Measurements from ENCODE around the gene NAPEPLD.
"Not testable (repeated sequence)": the region's sequence is repeated elsewhere in the genome, so short reads cannot be mapped to it uniquely, and the experiment has no call there.

Gene NAPEPLD

DNA sequence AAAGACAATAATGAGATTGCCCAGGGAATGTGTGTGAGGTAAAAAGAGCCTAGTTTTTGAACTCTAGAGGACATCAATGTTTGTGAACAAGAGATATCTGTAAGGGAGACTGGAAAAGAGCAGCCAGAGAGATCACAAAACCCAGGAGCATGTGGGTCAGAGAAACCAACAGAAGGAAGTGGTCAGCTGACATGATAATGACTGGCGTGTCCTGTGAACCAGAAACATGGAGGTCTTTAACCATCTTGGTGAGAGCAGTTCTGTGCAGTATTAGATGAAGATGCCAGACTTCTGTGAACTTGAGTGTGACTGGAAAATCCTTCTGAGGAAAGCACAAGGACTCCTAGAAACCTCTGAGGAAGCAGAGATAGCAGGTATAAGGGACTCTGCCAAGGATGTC, 10.2 kb upstream of the NAPEPLD start:
- not testable (repeated sequence) for H3K36me3 ChIP-seq (ENCODE audit: control insufficient read depth in 5 of 5, insufficient read depth in 5 of 5, low read length in 5 of 5); H3K9ac ChIP-seq (ENCODE audit: low read length in 5 of 5); H3K27me3 ChIP-seq (ENCODE audit: control insufficient read depth in 5 of 5, insufficient read depth in 4 of 5, low read length in 5 of 5); H3K9me3 ChIP-seq (ENCODE audit: control insufficient read depth in 5 of 5, low read length in 5 of 5); H3K4me1 ChIP-seq (ENCODE audit: control insufficient read depth in 5 of 5, insufficient read depth in 5 of 5, low read length in 5 of 5); H3K27ac ChIP-seq (ENCODE audit: low read depth, low read length); H3K4me3 ChIP-seq (ENCODE audit: low read depth in 1 of 5, low read length in 5 of 5)

DNA sequence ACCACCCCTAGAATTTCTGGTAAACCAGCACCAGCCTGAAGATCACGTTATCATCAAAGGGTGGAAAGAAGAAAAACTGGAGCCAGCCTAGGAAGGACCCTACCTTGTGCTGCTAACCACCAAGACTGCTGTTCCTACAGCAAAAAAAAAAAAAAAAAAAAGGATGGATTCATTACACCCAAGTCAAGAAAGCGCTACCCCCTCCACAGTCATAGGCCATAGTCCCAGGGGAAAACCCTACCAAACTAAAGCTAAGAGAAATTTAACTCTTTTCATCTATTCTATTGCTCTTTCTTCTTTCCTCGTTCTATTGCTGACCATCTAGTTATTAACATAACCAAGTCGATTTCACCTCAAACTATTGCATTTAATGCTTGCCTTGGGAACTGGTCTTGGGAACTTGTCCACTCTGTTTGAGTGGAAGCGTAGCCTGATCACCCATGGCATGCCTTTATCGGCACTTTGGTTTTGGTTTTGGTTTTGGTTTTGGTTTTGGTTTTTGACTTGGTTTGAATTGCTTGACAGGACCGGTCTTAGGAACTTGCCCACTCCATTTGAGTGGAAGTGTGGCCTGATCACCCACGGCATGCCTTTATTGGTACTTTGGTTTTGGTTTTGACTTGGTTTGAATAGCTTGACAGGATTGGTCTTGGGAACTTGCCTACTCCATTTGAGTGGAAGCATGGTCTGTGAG, 6.6 kb upstream of the NAPEPLD start:
- not testable (repeated sequence) for H3K9ac ChIP-seq (ENCODE audit: low read length in 5 of 5); H3K4me3 ChIP-seq (ENCODE audit: low read depth in 1 of 5, low read length in 5 of 5); H3K4me1 ChIP-seq (ENCODE audit: control insufficient read depth in 5 of 5, insufficient read depth in 5 of 5, low read length in 5 of 5); H3K27ac ChIP-seq (ENCODE audit: low read depth, low read length); H3K9me3 ChIP-seq (ENCODE audit: control insufficient read depth in 5 of 5, low read length in 5 of 5); H3K36me3 ChIP-seq (ENCODE audit: control insufficient read depth in 5 of 5, insufficient read depth in 5 of 5, low read length in 5 of 5); H3K27me3 ChIP-seq (ENCODE audit: control insufficient read depth in 5 of 5, insufficient read depth in 4 of 5, low read length in 5 of 5)

DNA sequence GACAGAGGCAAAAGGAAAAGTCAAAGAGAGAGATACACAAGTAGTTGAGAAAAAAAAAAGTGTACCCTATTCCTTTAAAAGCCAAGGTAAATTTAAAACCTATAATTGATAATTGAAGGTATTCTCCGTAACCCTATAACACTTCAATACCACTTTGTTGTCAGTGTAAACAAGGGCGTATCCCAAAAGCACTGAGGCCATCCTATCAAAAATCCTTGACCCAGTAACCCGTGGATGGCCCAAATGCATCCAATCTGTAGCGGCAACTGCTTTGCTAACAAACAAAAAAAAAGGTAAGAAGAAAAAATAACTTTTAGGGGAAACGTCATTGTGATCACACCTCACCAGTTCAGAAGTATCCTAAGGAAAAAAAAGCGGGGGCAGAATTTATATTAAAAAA, 5.1 kb upstream of the NAPEPLD start:
- Histone ChIP-seq H3K27me3 (ENCODE audit: control insufficient read depth in 5 of 5, insufficient read depth in 4 of 5, low read length in 5 of 5) (no peaks in the 10 kb centered on the region), H3K36me3 (ENCODE audit: control insufficient read depth in 5 of 5, insufficient read depth in 5 of 5, low read length in 5 of 5) (no peaks in the 10 kb centered on the region), H3K9ac (ENCODE audit: low read length in 5 of 5) (no peak overlapping the region), H3K27ac (ENCODE audit: low read depth, low read length) (no peak overlapping the region), H3K4me3 (ENCODE audit: low read depth in 1 of 5, low read length in 5 of 5) (no peak overlapping the region), H3K9me3 (ENCODE audit: control insufficient read depth in 5 of 5, low read length in 5 of 5) (no peaks in the 10 kb centered on the region), H3K4me1 (ENCODE audit: control insufficient read depth in 5 of 5, insufficient read depth in 5 of 5, low read length in 5 of 5) (peaks cover 0 to 7% (median 3%) of the 10 kb centered on the region in 5 donors)

DNA sequence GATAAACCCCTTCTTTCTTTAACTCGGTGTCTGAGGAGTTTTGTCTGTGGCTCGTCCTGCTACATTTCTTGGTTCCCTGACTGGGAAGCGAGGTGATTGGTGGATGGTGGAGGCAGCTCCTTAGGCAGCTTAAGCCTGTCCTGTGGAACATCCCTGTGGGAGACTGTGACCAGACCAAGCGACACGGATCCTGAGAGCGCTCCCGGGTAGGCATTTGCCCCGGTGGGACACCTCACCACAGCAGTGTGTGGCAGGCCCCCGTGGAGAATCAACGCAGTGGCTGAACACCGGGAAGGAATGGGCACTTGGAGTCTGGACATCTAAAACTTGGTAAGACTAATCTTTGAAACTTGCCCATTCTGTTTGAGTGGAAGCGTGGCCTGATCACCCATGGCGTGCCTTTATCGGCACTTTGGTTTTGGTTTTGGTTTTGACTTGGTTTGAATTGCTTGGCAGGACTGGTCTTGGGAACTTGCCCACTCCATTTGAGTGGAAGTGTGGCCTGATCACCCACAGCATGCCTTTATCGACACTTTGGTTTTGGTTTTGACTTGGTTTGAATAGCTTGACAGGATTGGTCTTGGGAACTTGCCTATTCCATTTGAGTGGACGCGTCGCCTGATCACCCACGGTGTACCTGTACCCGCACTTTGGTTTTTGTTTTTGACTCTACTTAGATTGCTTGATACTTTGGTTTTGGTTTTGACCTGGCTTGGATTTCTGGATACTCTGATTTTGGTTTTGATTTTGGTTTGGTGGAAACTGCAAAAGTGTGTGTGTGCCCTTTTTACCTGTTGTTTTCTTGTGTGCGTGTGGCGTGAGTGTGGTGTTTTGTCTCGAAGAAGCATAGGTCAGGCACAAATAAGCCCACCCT, 4.1 kb upstream of the NAPEPLD start:
- not testable (repeated sequence) for H3K27ac ChIP-seq (ENCODE audit: low read depth, low read length); H3K4me3 ChIP-seq (ENCODE audit: low read depth in 1 of 5, low read length in 5 of 5); H3K36me3 ChIP-seq (ENCODE audit: control insufficient read depth in 5 of 5, insufficient read depth in 5 of 5, low read length in 5 of 5); H3K27me3 ChIP-seq (ENCODE audit: control insufficient read depth in 5 of 5, insufficient read depth in 4 of 5, low read length in 5 of 5); H3K9me3 ChIP-seq (ENCODE audit: control insufficient read depth in 5 of 5, low read length in 5 of 5); H3K9ac ChIP-seq (ENCODE audit: low read length in 5 of 5)
- peaks cover 2 to 14% (median 8%) of the 10 kb centered on the region in 5 donors for H3K4me1 ChIP-seq (ENCODE audit: control insufficient read depth in 5 of 5, insufficient read depth in 5 of 5, low read length in 5 of 5)

DNA sequence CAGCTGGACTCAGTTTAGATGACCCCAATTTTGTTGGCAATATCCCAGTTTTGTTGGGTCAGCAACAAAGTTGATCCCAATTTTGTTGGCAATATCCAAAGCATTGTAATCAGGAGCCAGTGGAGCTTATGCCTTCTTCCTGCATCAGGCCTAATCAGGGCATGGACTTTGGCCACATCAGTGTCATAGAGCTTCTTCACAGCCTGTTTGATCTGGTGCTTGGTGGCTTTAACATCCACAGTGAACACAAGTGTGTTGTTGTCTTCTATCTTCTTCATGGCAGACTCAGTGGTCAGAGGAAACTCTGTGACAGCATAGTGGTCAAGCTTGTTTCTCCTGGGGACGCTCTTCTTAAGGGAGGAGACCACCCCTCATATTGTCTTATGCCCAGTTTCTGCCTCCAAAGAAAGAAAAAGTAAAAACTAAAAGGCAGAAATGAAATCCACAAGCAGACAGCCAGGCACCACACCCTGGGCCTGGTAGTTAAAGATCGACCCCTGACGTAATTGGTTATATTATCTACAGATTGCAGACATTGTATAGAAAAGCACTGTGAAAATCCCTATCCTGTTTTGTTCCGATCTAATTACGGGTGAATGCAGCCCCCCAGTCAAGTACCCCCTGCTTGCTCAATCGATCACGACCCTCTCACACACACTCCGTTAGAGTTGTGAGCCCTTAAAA, 3.2 kb upstream of the NAPEPLD start:
- H3K36me3 ChIP-seq (ENCODE audit: control insufficient read depth in 5 of 5, insufficient read depth in 5 of 5, low read length in 5 of 5); H3K27ac ChIP-seq (ENCODE audit: low read depth, low read length); H3K9ac ChIP-seq (ENCODE audit: low read length in 5 of 5); H3K9me3 ChIP-seq (ENCODE audit: control insufficient read depth in 5 of 5, low read length in 5 of 5); H3K4me3 ChIP-seq (ENCODE audit: low read depth in 1 of 5, low read length in 5 of 5); H3K27me3 ChIP-seq (ENCODE audit: control insufficient read depth in 5 of 5, insufficient read depth in 4 of 5, low read length in 5 of 5): not testable (repeated sequence)
- peaks cover 2 to 22% (median 14%) of the 10 kb centered on the region in 5 donors for H3K4me1 ChIP-seq (ENCODE audit: control insufficient read depth in 5 of 5, insufficient read depth in 5 of 5, low read length in 5 of 5)

DNA sequence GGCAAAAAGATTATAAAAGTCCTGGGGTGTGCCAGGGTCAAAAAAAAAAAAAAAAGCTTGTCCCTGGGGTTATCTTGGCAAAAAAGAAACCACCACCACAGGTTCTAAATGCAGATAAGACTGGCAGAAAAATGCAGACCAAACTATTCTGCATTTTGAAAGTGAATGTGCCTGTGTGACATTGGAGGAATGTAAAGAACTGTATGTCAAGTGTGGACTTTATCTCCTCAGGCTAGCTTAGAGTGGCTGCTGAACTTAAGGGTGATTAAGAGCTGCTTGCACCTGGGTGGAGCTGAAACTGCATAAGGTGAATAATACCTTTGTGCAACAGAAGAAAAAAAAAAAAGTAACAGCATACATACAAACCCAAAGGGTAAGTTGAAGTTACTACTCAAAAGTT, 1.3 kb upstream of the NAPEPLD start:
- Histone ChIP-seq H3K9me3 (ENCODE audit: control insufficient read depth in 5 of 5, low read length in 5 of 5) (no peaks in the 10 kb centered on the region), H3K9ac (ENCODE audit: low read length in 5 of 5) (no peak overlapping the region), H3K36me3 (ENCODE audit: control insufficient read depth in 5 of 5, insufficient read depth in 5 of 5, low read length in 5 of 5) (no peaks in the 10 kb centered on the region), H3K4me1 (ENCODE audit: control insufficient read depth in 5 of 5, insufficient read depth in 5 of 5, low read length in 5 of 5) (peaks cover 2 to 28% (median 22%) of the 10 kb centered on the region in 5 donors), H3K4me3 (ENCODE audit: low read depth in 1 of 5, low read length in 5 of 5) (no peak overlapping the region), H3K27ac (ENCODE audit: low read depth, low read length) (no peak overlapping the region), H3K27me3 (ENCODE audit: control insufficient read depth in 5 of 5, insufficient read depth in 4 of 5, low read length in 5 of 5) (no peaks in the 10 kb centered on the region)

DNA sequence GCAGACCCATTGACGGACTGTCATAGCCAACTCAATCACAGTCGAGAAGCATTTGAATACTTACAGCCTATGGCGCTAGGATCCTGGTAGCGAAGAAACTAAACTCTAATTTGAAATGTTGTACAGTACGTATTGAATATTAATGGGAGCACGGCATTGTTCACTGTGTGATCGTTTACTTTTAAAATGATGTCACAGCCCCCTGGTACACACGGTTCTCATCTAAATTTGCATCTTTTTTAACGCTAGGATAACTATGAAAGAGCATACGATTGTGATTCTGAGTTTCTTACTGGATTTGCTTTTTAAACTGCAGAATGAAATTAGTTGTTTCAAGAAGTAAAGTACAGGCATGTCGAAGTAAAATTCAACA, 895 bp upstream of the NAPEPLD start:
- Histone ChIP-seq H3K27ac (ENCODE audit: low read depth, low read length) (peak overlapping the region; percentile 71), H3K9ac (ENCODE audit: low read length in 5 of 5) (peak overlapping the region in 3 of 5 donors; percentile 84 to 87 (median 87)), H3K4me3 (ENCODE audit: low read depth in 1 of 5, low read length in 5 of 5) (peak overlapping the region; percentile 65 to 84 (median 81)), H3K36me3 (ENCODE audit: control insufficient read depth in 5 of 5, insufficient read depth in 5 of 5, low read length in 5 of 5) (no peaks in the 10 kb centered on the region), H3K4me1 (ENCODE audit: control insufficient read depth in 5 of 5, insufficient read depth in 5 of 5, low read length in 5 of 5) (peaks cover 2 to 28% (median 22%) of the 10 kb centered on the region in 5 donors), H3K27me3 (ENCODE audit: control insufficient read depth in 5 of 5, insufficient read depth in 4 of 5, low read length in 5 of 5) (no peaks in the 10 kb centered on the region), H3K9me3 (ENCODE audit: control insufficient read depth in 5 of 5, low read length in 5 of 5) (no peaks in the 10 kb centered on the region)

DNA sequence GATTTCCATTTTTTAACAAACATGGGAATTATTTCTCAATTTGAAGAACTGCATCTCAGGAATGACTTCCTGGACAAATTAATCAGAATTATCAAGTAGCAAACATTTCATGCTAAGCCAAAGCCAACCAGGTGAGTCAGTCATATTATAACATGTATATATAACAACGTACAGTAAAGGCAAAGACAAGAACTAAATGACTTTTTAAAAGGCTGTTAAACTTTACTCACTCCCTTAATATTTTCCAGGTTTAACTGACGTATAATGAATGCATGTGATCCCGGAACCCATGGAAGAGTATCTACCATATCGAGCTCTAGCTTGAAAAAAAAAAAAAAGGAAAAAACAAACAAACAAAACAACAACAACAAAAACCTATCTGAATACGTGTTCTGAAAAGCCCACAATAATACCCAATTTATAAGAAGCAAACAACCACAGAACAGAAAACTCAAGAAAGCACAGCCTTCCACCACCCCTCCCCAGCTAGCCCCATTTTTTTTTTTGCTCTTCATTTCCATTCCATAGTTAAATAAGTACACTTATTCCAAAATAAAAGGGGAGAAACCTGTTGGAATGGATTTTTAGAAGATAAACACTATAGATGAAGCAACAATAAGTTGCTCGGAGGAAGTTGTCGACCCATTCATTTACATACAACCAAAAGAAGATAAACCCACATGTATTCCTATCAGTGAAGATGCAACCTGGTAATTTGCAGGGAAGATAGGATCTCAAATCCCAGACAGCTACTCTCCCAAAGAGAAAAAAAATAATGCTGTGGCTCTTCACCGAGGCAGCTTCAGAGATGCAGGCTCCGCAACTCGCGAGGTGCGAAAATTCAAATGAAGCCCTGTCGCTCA, 537 bp downstream of the NAPEPLD start:
- Histone ChIP-seq H3K9ac (ENCODE audit: low read length in 5 of 5) (peak overlapping the region; percentile 81 to 92 (median 87)), H3K27ac (ENCODE audit: low read depth, low read length) (peak overlapping the region; percentile 71), H3K36me3 (ENCODE audit: control insufficient read depth in 5 of 5, insufficient read depth in 5 of 5, low read length in 5 of 5) (no peaks in the 10 kb centered on the region), H3K9me3 (ENCODE audit: control insufficient read depth in 5 of 5, low read length in 5 of 5) (no peaks in the 10 kb centered on the region), H3K27me3 (ENCODE audit: control insufficient read depth in 5 of 5, insufficient read depth in 4 of 5, low read length in 5 of 5) (no peaks in the 10 kb centered on the region), H3K4me3 (ENCODE audit: low read depth in 1 of 5, low read length in 5 of 5) (peak overlapping the region; percentile 67 to 94 (median 82)), H3K4me1 (ENCODE audit: control insufficient read depth in 5 of 5, insufficient read depth in 5 of 5, low read length in 5 of 5) (peaks cover 2 to 28% (median 22%) of the 10 kb centered on the region in 5 donors)

DNA sequence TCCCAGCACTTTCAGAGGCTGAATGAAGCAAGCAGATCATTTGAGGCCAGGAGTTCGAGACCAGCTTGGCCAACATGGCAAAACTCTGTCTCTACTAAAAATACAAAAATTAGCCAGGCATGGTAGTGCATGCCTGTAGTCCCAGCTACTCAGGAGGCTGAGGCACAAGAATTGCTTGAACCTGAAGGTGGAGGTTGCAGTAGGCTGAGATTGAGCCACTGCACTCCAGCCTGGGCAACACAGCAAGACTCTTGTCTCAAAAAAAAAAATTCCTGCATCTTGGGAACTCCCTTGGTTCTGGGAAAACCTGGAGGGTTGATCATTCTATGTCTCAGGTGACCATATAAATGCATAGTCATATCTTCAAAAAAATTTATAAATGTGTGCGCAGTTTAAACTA, 4.1 kb downstream of the NAPEPLD start:
- H3K27me3 ChIP-seq (ENCODE audit: control insufficient read depth in 5 of 5, insufficient read depth in 4 of 5, low read length in 5 of 5); H3K9me3 ChIP-seq (ENCODE audit: control insufficient read depth in 5 of 5, low read length in 5 of 5); H3K27ac ChIP-seq (ENCODE audit: low read depth, low read length); H3K4me3 ChIP-seq (ENCODE audit: low read depth in 1 of 5, low read length in 5 of 5); H3K36me3 ChIP-seq (ENCODE audit: control insufficient read depth in 5 of 5, insufficient read depth in 5 of 5, low read length in 5 of 5); H3K9ac ChIP-seq (ENCODE audit: low read length in 5 of 5): not testable (repeated sequence)
- H3K4me1 ChIP-seq (ENCODE audit: control insufficient read depth in 5 of 5, insufficient read depth in 5 of 5, low read length in 5 of 5) = peaks cover 2 to 26% (median 21%) of the 10 kb centered on the region in 5 donors
